Activated CD8-positive, alpha-beta T cell treated with anti-CD3 and anti-CD28 coated beads for 36 hours (primary cell): ENCODE results near the gene IRX4. TPM values are rescaled to one million over a fixed set of nuclear protein-coding genes. Genes with fewer than 3 reads are reported as not detected.

Experiments used
- ATAC-seq: fragments of 200-7000 bp; cut with Tn5 transposase; one replicate; pipeline ENCODE4 v1.10.0; 2021; ENCODE audit warnings: mild to moderate bottlenecking, moderate library complexity
- CTCF ChIA-PET: fragments of 350-600 bp; sonication (Branson Sonifier 250); formaldehyde crosslinking; loops from one replicate; lab custom pipeline; 2021; ENCODE audit warnings: antibody characterized with exemption; lab: Charles Lee
- POLR2A ChIA-PET: fragments of 350-600 bp; sonication (Branson Sonifier 250); formaldehyde crosslinking; loops from one replicate; lab custom pipeline; 2021; ENCODE audit warnings: antibody characterized with exemption; lab: Charles Lee
- DNase-seq: peaks from one replicate; pipeline ENCODE4 v3.0.0-alpha.2; 2020
- H3K27ac Mint-ChIP-seq: one replicate; pipeline ENCODE4 v1.8.0; 2021; ENCODE audit warnings: mild to moderate bottlenecking, mixed read lengths
- H3K27me3 Mint-ChIP-seq: one replicate; pipeline ENCODE4 v1.8.0; 2021; ENCODE audit warnings: mixed read lengths
- H3K36me3 Mint-ChIP-seq: one replicate; pipeline ENCODE4 v1.8.0; 2021; ENCODE audit warnings: low read depth, mixed read lengths
- H3K4me1 Mint-ChIP-seq: one replicate; pipeline ENCODE4 v1.8.0; 2021; ENCODE audit warnings: low read depth, mixed read lengths
- H3K4me3 Mint-ChIP-seq: one replicate; pipeline ENCODE4 v1.8.0; 2021; ENCODE audit warnings: mild to moderate bottlenecking, moderate library complexity, mixed read lengths
- H3K9me3 Mint-ChIP-seq: one replicate; pipeline ENCODE4 v1.8.0; 2021; ENCODE audit warnings: mixed read lengths
- CTCF ChIP-seq: fragments of 200-600 bp; IDR thresholded peaks from one replicate; pipeline ENCODE4 v1.8.0; 2022; ENCODE audit warnings: antibody characterized with exemption, mild to moderate bottlenecking
- intact Hi-C: fragments of 100-400 bp; cut with micrococcal nuclease; formaldehyde crosslinking; loops from one replicate; pipeline ENCODE4 v1.10.0; 2022
- total RNA-seq, 2 experiments: library from RNA; stranded (reverse); gene quantifications; one replicate each; pipeline ENCODE4 v1.2.3, GENCODE V29; 2021

IRX4 gene
- total RNA-seq, 2 experiments from 2014 or later: not detected

- TF ChIP-seq CTCF: no peak
- ATAC-seq: no peak
- POLR2A ChIA-PET: no interaction called here
- H3K4me3 Mint-ChIP-seq: no peak overlapping the region
- CTCF ChIA-PET: no interaction called here
- H3K27ac Mint-ChIP-seq: no peak overlapping the region
- no peak for DNase-seq
- intact Hi-C loops: loop anchor here (10.0 kb wide), 1 partner anchor 855 kb away; no protein-coding TSS in a partner anchor
- H3K27me3 Mint-ChIP-seq: peaks cover 23% of the 10 kb centered on the region
- no peaks in the 10 kb centered on the region for H3K4me1 Mint-ChIP-seq
- no peaks in the 10 kb centered on the region for H3K9me3 Mint-ChIP-seq
- H3K36me3 Mint-ChIP-seq: no peaks in the 10 kb centered on the region
These were observed 6.8 kb upstream of the IRX4 start for GRCh38 chr5:1889321-1890065.

GRCh38 chr5:1888541-1889251, 6.0 kb upstream of the IRX4 start:
- CTCF ChIA-PET: no interaction called here
- no peak overlapping the region for H3K4me3 Mint-ChIP-seq
- intact Hi-C loops: loop anchor here (10.0 kb wide), 1 partner anchor 856 kb away; no protein-coding TSS in a partner anchor

GRCh38 chr5:1887588-1888360, 5.0 kb upstream of the IRX4 start:
- ChIA-PET POLR2A (interaction anchor here (0.7 kb wide), 1 partner anchor 13 kb away, joined by 3 read pairs; no protein-coding TSS in a partner anchor), CTCF (no interaction called here)
- H3K27me3 Mint-ChIP-seq: peaks cover 31% of the 10 kb centered on the region
- ATAC-seq (no peak), DNase-seq (no peak)
- peaks cover 5% of the 10 kb centered on the region for H3K4me1 Mint-ChIP-seq
- no peak for TF ChIP-seq CTCF
- no peak overlapping the region for H3K4me3 Mint-ChIP-seq
- intact Hi-C loops: loop anchor here (10.0 kb wide), 1 partner anchor 857 kb away; no protein-coding TSS in a partner anchor
- H3K9me3 Mint-ChIP-seq: no peaks in the 10 kb centered on the region
- no peaks in the 10 kb centered on the region for H3K36me3 Mint-ChIP-seq
- H3K27ac Mint-ChIP-seq: no peak overlapping the region

More at GRCh38 chr5:1888541-1889251, 6.0 kb upstream of the IRX4 start:
- Mint-ChIP-seq H3K27me3 (peaks cover 28% of the 10 kb centered on the region), H3K36me3 (no peaks in the 10 kb centered on the region), H3K27ac (no peak overlapping the region), H3K9me3 (no peaks in the 10 kb centered on the region), H3K4me1 (peaks cover 5% of the 10 kb centered on the region)
- DNase-seq (no peak), ATAC-seq (no peak)
- POLR2A ChIA-PET: no interaction called here
- no peak for TF ChIP-seq CTCF

- intact Hi-C loops: loop anchor here (10.0 kb wide), 1 partner anchor 858 kb away; no protein-coding TSS in a partner anchor
- CTCF ChIA-PET: no interaction called here
- H3K9me3 Mint-ChIP-seq: no peaks in the 10 kb centered on the region
- no peaks in the 10 kb centered on the region for H3K36me3 Mint-ChIP-seq
- peaks cover 35% of the 10 kb centered on the region for H3K27me3 Mint-ChIP-seq
- no peak overlapping the region for H3K4me3 Mint-ChIP-seq
- no peak for ATAC-seq
- no peak for DNase-seq
- TF ChIP-seq CTCF: no peak
- POLR2A ChIA-PET: interaction anchor here (0.7 kb wide), 1 partner anchor 13 kb away, joined by 3 read pairs; no protein-coding TSS in a partner anchor
- no peak overlapping the region for H3K27ac Mint-ChIP-seq
- H3K4me1 Mint-ChIP-seq: peaks cover 5% of the 10 kb centered on the region
These were observed 4.3 kb upstream of the IRX4 start for GRCh38 chr5:1886846-1887587.
